Mesothelial cell of epicardium (in vitro differentiated cells): ENCODE data around the gene PAX5. TPM values are rescaled to one million over a fixed set of nuclear protein-coding genes. Genes with fewer than 3 reads are reported as not detected.

Experiments
- DNase-seq, 2 experiments: peaks; one replicate each; pipeline ENCODE4 v3.0.0; 2021; ENCODE audit warnings: low spot score in 2 of 2; ENCODE audit not compliant: unreplicated experiment in 2 of 2
- H3K27ac Mint-ChIP-seq: 2 replicates; pipeline ENCODE4 v1.8.0; 2021; ENCODE audit warnings: mixed read lengths
- H3K27me3 Mint-ChIP-seq: 2 replicates; pipeline ENCODE4 v1.8.0; 2021; ENCODE audit warnings: low read depth, mixed read lengths
- H3K36me3 Mint-ChIP-seq: 2 replicates; pipeline ENCODE4 v1.8.0; 2021; ENCODE audit warnings: mixed read lengths
- H3K4me1 Mint-ChIP-seq: 2 replicates; pipeline ENCODE4 v1.8.0; 2021; ENCODE audit warnings: mixed read lengths
- H3K4me3 Mint-ChIP-seq: 2 replicates; pipeline ENCODE4 v1.8.0; 2021; ENCODE audit warnings: mild to moderate bottlenecking, moderate library complexity, mixed read lengths
- H3K9me3 Mint-ChIP-seq: 2 replicates; pipeline ENCODE4 v1.8.0; 2021; ENCODE audit warnings: mixed read lengths
- total RNA-seq: library from RNA; stranded (reverse); gene quantifications from 3 replicates; pipeline ENCODE4 v1.2.1, GENCODE V29; 2021
- TF ChIP-seq, protein P1 (sequence below): fragments of 200-600 bp; sonication (generic); IDR thresholded peaks from one replicate; pipeline ENCODE4 v1.5.0; 2021; ENCODE audit warnings: antibody characterized with exemption; ENCODE audit not compliant: unreplicated experiment

PAX5 gene
- total RNA-seq, 1 donor from 2014 or later = not detected

DNA sequence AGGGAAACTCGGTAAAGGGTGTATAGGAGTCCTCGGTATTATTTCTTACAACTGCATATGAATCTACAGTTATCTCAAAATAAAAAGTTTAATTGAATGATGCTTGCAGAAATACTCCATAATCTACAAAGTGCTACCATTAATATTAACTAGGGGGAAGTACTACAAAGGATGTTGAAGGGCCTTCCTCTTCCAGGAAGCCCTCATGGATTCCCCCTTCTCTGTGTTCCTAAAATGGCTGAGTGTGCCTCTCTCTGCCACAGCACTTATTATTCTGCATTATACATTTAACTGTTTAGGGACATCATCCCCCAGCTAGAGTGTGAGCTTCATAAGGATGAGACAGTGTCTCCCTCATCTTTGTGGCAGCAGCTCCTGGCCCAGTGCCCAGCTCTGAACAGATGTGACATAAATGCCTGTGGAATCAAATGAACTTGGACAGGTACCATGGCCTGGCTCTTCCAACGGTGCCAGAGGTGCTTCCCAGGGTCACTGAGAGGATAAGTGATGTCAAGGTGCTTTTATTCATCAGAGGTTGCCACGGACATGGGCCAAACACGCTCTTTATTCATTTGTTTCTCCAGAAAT is 99.5 kb downstream of the PAX5 start:
- peaks cover 34% of the 10 kb centered on the region for H3K27me3 Mint-ChIP-seq
- H3K27ac Mint-ChIP-seq = no peak overlapping the region
- no peak for DNase-seq
- H3K9me3 Mint-ChIP-seq = peaks cover 4% of the 10 kb centered on the region
- TF ChIP-seq, protein P1, sequence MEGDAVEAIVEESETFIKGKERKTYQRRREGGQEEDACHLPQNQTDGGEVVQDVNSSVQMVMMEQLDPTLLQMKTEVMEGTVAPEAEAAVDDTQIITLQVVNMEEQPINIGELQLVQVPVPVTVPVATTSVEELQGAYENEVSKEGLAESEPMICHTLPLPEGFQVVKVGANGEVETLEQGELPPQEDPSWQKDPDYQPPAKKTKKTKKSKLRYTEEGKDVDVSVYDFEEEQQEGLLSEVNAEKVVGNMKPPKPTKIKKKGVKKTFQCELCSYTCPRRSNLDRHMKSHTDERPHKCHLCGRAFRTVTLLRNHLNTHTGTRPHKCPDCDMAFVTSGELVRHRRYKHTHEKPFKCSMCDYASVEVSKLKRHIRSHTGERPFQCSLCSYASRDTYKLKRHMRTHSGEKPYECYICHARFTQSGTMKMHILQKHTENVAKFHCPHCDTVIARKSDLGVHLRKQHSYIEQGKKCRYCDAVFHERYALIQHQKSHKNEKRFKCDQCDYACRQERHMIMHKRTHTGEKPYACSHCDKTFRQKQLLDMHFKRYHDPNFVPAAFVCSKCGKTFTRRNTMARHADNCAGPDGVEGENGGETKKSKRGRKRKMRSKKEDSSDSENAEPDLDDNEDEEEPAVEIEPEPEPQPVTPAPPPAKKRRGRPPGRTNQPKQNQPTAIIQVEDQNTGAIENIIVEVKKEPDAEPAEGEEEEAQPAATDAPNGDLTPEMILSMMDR = no peak
- H3K4me3 Mint-ChIP-seq = no peak overlapping the region
- no peaks in the 10 kb centered on the region for H3K36me3 Mint-ChIP-seq
- peaks cover 2% of the 10 kb centered on the region for H3K4me1 Mint-ChIP-seq

DNA sequence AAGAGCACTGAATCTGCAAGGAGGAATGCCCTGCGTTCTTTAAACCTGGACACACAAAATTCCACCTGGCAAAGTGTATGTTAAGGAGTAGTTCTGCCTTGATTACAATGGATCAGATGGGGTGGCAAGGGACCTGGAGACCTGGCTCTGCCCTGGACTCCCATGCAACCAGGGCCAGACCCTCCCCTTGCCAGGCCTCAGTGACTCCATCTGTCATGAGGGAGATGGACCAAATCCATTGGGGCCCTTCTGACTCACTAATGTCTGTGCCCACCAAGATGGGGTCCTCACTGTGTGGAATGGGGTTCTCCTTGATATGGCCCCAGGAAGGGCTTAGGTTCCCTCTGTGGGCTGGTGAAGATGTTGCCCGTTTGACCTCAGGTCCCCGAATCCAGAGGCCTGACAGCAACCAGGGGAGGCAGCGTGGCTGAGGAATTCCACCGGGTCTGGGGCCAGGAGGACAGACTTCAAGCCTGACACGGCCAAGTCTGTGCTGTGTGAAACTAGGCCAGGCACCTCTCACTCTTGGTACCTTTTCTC is 100.3 kb downstream of the PAX5 start:
- H3K27me3 Mint-ChIP-seq = peaks cover 35% of the 10 kb centered on the region
- no peak for DNase-seq
- H3K27ac Mint-ChIP-seq = no peak overlapping the region
- peaks cover 4% of the 10 kb centered on the region for H3K9me3 Mint-ChIP-seq
- H3K36me3 Mint-ChIP-seq = no peaks in the 10 kb centered on the region
- no peak overlapping the region for H3K4me3 Mint-ChIP-seq
- peaks cover 2% of the 10 kb centered on the region for H3K4me1 Mint-ChIP-seq
- TF ChIP-seq, protein P1 = no peak

DNA sequence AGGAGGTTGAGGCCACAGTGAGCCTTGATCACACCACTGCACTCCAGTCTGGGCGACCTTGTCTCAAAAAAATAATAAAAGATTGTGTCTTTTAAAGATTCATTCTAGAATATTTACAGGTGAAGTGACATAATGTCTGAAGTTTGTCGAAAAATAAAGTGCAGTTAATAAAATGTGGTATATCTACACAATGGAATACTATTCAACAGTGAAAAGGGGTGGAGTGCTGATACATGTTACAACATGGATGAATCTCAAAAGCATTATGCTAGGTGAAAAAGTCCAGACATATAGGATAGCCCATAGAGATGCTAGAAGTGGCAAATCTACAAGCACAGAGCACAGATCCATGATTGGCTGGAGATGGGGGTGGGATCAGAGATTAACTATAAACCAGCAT is 101.9 kb downstream of the PAX5 start:
- H3K4me1 Mint-ChIP-seq = peaks cover 2% of the 10 kb centered on the region
- H3K27ac Mint-ChIP-seq = no peak overlapping the region
- peaks cover 36% of the 10 kb centered on the region for H3K27me3 Mint-ChIP-seq
- H3K36me3 Mint-ChIP-seq = no peaks in the 10 kb centered on the region
- peaks cover 4% of the 10 kb centered on the region for H3K9me3 Mint-ChIP-seq
- DNase-seq = no peak
- no peak overlapping the region for H3K4me3 Mint-ChIP-seq
- TF ChIP-seq, protein P1 = no peak

DNA sequence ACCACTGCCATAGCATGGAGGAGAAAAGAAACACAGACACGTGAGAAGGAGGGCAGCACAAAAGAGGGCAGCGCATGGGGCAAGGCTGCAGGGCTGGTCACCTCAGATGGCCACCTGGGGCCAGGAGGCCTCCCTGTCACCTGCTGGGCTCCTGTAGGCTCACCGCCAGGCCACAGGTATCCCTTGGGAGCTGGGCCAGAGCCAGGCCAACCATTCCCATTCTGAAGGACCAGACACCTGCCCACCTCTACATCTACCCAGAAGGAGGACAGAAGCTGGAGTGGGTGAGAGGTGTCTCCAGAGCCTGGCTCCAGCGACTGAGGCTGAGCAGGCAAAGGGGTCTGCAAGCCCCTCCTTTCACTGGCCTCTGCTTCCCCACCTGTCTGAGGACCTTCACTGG is 103.1 kb downstream of the PAX5 start:
- Mint-ChIP-seq H3K4me1 (no peaks in the 10 kb centered on the region), H3K9me3 (peaks cover 4% of the 10 kb centered on the region), H3K27ac (no peak overlapping the region), H3K4me3 (no peak overlapping the region), H3K36me3 (no peaks in the 10 kb centered on the region), H3K27me3 (peaks cover 46% of the 10 kb centered on the region)
- DNase-seq = no peak
- TF ChIP-seq, protein P1 = no peak

- no peaks in the 10 kb centered on the region for H3K4me1 Mint-ChIP-seq
- peaks cover 4% of the 10 kb centered on the region for H3K9me3 Mint-ChIP-seq
- H3K36me3 Mint-ChIP-seq = no peaks in the 10 kb centered on the region
- DNase-seq = no peak
- H3K4me3 Mint-ChIP-seq = no peak overlapping the region
- TF ChIP-seq, protein P1 = no peak
- no peak overlapping the region for H3K27ac Mint-ChIP-seq
- peaks cover 61% of the 10 kb centered on the region for H3K27me3 Mint-ChIP-seq
These were observed 104.8 kb downstream of the PAX5 start for GRCh38 chr9:36929350-36929675.
